PC-3 (cell line): Measurements from ENCODE around the gene RBM4B.

ENCODE experiments used
- CTCF ChIP-seq: fragments of 300-600 bp; sonication (generic); conservative IDR thresholded peaks from 2 replicates; pipeline ENCODE4 v1.5.1; 2017; ENCODE audit warnings: antibody characterized with exemption, low read depth, mild to moderate bottlenecking, low read length
- EZH2 ChIP-seq: fragments of 300-600 bp; sonication (generic); IDR thresholded peaks from one replicate; pipeline ENCODE4 v1.6.1; 2017; ENCODE audit warnings: antibody characterized with exemption, mild to moderate bottlenecking, low read length; ENCODE audit not compliant: unreplicated experiment
- EZH2phosphoT487 ChIP-seq: fragments of 300-600 bp; sonication (generic); IDR thresholded peaks from 2 replicates; pipeline ENCODE4 v1.6.1; 2018; ENCODE audit warnings: mild to moderate bottlenecking, antibody characterized with exemption, low read length, borderline replicate concordance

- TF ChIP-seq EZH2: no peak
- TF ChIP-seq CTCF: no peak
- no peak for TF ChIP-seq EZH2phosphoT487
Measured at GRCh38 chr11:66710384-66710930, 32.8 kb upstream of the RBM4B start.
